Activated CD4-positive, CD25-positive, alpha-beta regulatory T cell treated with anti-CD3 and anti-CD28 coated beads, Interleukin-2, amount 50 U/mL, for 16 hours (primary cell): ENCODE measurements around the gene OR2AT4.
"Not testable (repeated sequence)": the region's sequence is repeated elsewhere in the genome, so short reads cannot be mapped to it uniquely, and the experiment has no call there.

Source experiments
- DNase-seq: peaks from one replicate; pipeline ENCODE4 v3.0.0-alpha.2; 2020; ENCODE audit warnings: low read depth, low spot score

The OR2AT4 gene

GRCh38 chr11:75096456-75097172 is at the start of gene OR2AT4:
TSS of gene OR2AT4 (minus strand) at chr11:75096876.
- no peak for DNase-seq

- no peak for DNase-seq
Observed at GRCh38 chr11:75145972-75146519, 49.4 kb upstream of the OR2AT4 start.

GRCh38 chr11:75145196-75145971 is 48.7 kb upstream of the OR2AT4 start:
- no peak for DNase-seq

- no peak for DNase-seq
Observed at GRCh38 chr11:75144716-75145014, 48.0 kb upstream of the OR2AT4 start.

GRCh38 chr11:75143420-75143731 is 46.7 kb upstream of the OR2AT4 start:
- DNase-seq, result no peak

GRCh38 chr11:75142714-75143419 is 46.2 kb upstream of the OR2AT4 start:
- DNase-seq, result peak; percentile 39

GRCh38 chr11:75141166-75141565 is 44.5 kb upstream of the OR2AT4 start:
- no peak for DNase-seq

- peak; percentile 69 for DNase-seq
Observed at GRCh38 chr11:75140269-75141138, 43.8 kb upstream of the OR2AT4 start.

- DNase-seq, result no peak
Observed at GRCh38 chr11:75135651-75136050, 39.0 kb upstream of the OR2AT4 start.

- no peak for DNase-seq
Observed at GRCh38 chr11:75135021-75135650, 38.5 kb upstream of the OR2AT4 start.

GRCh38 chr11:75133976-75134375 is 37.3 kb upstream of the OR2AT4 start:
- no peak for DNase-seq

- DNase-seq, result no peak
Observed at GRCh38 chr11:75132080-75132479, 35.4 kb upstream of the OR2AT4 start.

- no peak for DNase-seq
Observed at GRCh38 chr11:75126564-75126963, 29.9 kb upstream of the OR2AT4 start.

GRCh38 chr11:75118577-75118976 is 21.9 kb upstream of the OR2AT4 start:
- no peak for DNase-seq

GRCh38 chr11:75114465-75114864 is 17.8 kb upstream of the OR2AT4 start:
- DNase-seq, result no peak

GRCh38 chr11:75113030-75113429 is 16.4 kb upstream of the OR2AT4 start:
- DNase-seq, result no peak

GRCh38 chr11:75112200-75112599 is 15.5 kb upstream of the OR2AT4 start:
- no peak for DNase-seq

GRCh38 chr11:75107187-75107586 is 10.5 kb upstream of the OR2AT4 start:
- DNase-seq, result no peak

- DNase-seq, result not testable (repeated sequence)
Observed at GRCh38 chr11:75105967-75106681, 9.4 kb upstream of the OR2AT4 start.

GRCh38 chr11:75105462-75105925 is 8.8 kb upstream of the OR2AT4 start:
- DNase-seq, result no peak
